HEK293 (cell line): ENCODE results near the gene POLD4.

Experiments used
- CTCF ChIA-PET: fragments of 350-600 bp; formaldehyde crosslinking; extraction: SDS; loops from one replicate; lab custom pipeline; 2021; ENCODE audit warnings: antibody characterized with exemption; lab: Yijun Ruan, JAX
- POLR2A ChIA-PET: fragments of 300-600 bp; formaldehyde crosslinking; extraction: SDS; loops from one replicate; lab custom pipeline; 2020; ENCODE audit warnings: antibody characterized with exemption, inconsistent platforms; lab: Yijun Ruan, JAX
- H3K27ac ChIP-seq: fragments of 200-500 bp; sonication (Bioruptor generic); 2 replicates; pipeline ENCODE4 v1.5.1; 2014; ENCODE audit warnings: low read depth, low read length, control low read depth, inconsistent platforms; ENCODE audit errors: extremely low read depth
- H3K36me3 ChIP-seq, 2 experiments: fragments of 200-500 bp in 1 of 2; sonication (Bioruptor generic) in 1 of 2; 1 replicate in 1 of 2; 2 replicates in 1 of 2; pipeline ENCODE4 v1.5.1; 2014 to 2017; ENCODE audit warnings: inconsistent platforms in 2 of 2, low read length in 2 of 2; ENCODE audit not compliant: control insufficient read depth in 2 of 2, insufficient read depth in 1 of 2
- H3K4me1 ChIP-seq: fragments of 200-500 bp; sonication (Bioruptor generic); 2 replicates; pipeline ENCODE4 v1.5.1; 2014; ENCODE audit warnings: mild to moderate bottlenecking, low read length, inconsistent platforms; ENCODE audit not compliant: control insufficient read depth, insufficient read depth
- H3K4me3 ChIP-seq: 2 replicates; pipeline ENCODE4 v1.5.1; 2011; ENCODE audit warnings: low read depth, mild to moderate bottlenecking, control low read depth, low read length, moderate library complexity
- H3K9me3 ChIP-seq: fragments of 200-500 bp; sonication (Bioruptor generic); 2 replicates; pipeline ENCODE4 v1.5.1; 2014; ENCODE audit warnings: low read depth, low read length, inconsistent platforms; ENCODE audit not compliant: control insufficient read depth, insufficient read depth
- GLIS2 ChIP-seq: fragments of 450-650 bp; formaldehyde crosslinking; IDR thresholded peaks from 2 replicates; pipeline ENCODE4 v1.5.1; 2016; ENCODE audit warnings: missing biosample characterization, missing genetic modification characterization
- KLF16 ChIP-seq: fragments of 450-650 bp; formaldehyde crosslinking; IDR thresholded peaks from 2 replicates; pipeline ENCODE4 v1.5.1; 2017; ENCODE audit warnings: missing biosample characterization, missing genetic modification characterization
- KLF9 ChIP-seq: fragments of 450-650 bp; formaldehyde crosslinking; IDR thresholded peaks from 2 replicates; pipeline ENCODE4 v1.5.1; 2016; ENCODE audit warnings: missing biosample characterization, missing genetic modification characterization, low read depth
- MYNN ChIP-seq: fragments of 450-650 bp; formaldehyde crosslinking; IDR thresholded peaks from 2 replicates; pipeline ENCODE4 v1.5.1; 2016; ENCODE audit warnings: missing biosample characterization, missing genetic modification characterization, borderline replicate concordance
- OVOL3 ChIP-seq: fragments of 450-650 bp; formaldehyde crosslinking; IDR thresholded peaks from 2 replicates; pipeline ENCODE4 v1.5.1; 2016; ENCODE audit warnings: missing biosample characterization, missing genetic modification characterization
- ZBTB1 ChIP-seq: fragments of 450-650 bp; formaldehyde crosslinking; IDR thresholded peaks from 2 replicates; pipeline ENCODE4 v1.5.1; 2016; ENCODE audit warnings: missing biosample characterization, missing genetic modification characterization
- ZBTB44 ChIP-seq: fragments of 450-650 bp; IDR thresholded peaks from 2 replicates; pipeline ENCODE4 v1.5.1; 2018; ENCODE audit warnings: missing biosample characterization, mild to moderate bottlenecking, missing genetic modification characterization
- ZBTB7A ChIP-seq: fragments of 450-650 bp; formaldehyde crosslinking; IDR thresholded peaks from 2 replicates; pipeline ENCODE4 v1.5.1; 2016; ENCODE audit warnings: low read depth, missing biosample characterization, missing genetic modification characterization
- ZNF132 ChIP-seq: fragments of 450-650 bp; formaldehyde crosslinking; IDR thresholded peaks from 2 replicates; pipeline ENCODE4 v1.5.1; 2017; ENCODE audit warnings: missing biosample characterization, missing genetic modification characterization, borderline replicate concordance
- ZNF146 ChIP-seq: fragments of 450-650 bp; formaldehyde crosslinking; IDR thresholded peaks from 2 replicates; pipeline ENCODE4 v1.5.1; 2016; ENCODE audit warnings: missing biosample characterization, missing genetic modification characterization
- ZNF169 ChIP-seq: fragments of 450-650 bp; formaldehyde crosslinking; IDR thresholded peaks from 2 replicates; pipeline ENCODE4 v1.5.1; 2016; ENCODE audit warnings: missing biosample characterization, missing genetic modification characterization
- ZNF274 ChIP-seq, 2 experiments: fragments of 200-500 bp in 1 of 2; fragments of 450-650 bp in 1 of 2; sonication (Bioruptor generic) in 1 of 2; formaldehyde crosslinking in 1 of 2; IDR thresholded peaks; 2 replicates each; pipeline versions ENCODE4 v1.5.1 to v1.6.1; 2014 to 2016; ENCODE audit warnings: borderline replicate concordance in 1 of 2, inconsistent platforms in 1 of 2, low read length in 1 of 2, missing biosample characterization in 1 of 2, missing genetic modification characterization in 1 of 2
- ZNF513 ChIP-seq: fragments of 450-650 bp; IDR thresholded peaks from 2 replicates; pipeline ENCODE4 v1.5.1; 2018; ENCODE audit warnings: missing biosample characterization, missing genetic modification characterization
- ZNF548 ChIP-seq: fragments of 450-650 bp; formaldehyde crosslinking; IDR thresholded peaks from 2 replicates; pipeline ENCODE4 v1.5.1; 2016; ENCODE audit warnings: missing biosample characterization, missing genetic modification characterization
- ZNF600 ChIP-seq: fragments of 450-650 bp; formaldehyde crosslinking; IDR thresholded peaks from 2 replicates; pipeline ENCODE4 v1.5.1; 2016; ENCODE audit warnings: missing biosample characterization, missing genetic modification characterization
- ZNF670 ChIP-seq: fragments of 450-650 bp; formaldehyde crosslinking; IDR thresholded peaks from 2 replicates; pipeline ENCODE4 v1.5.1; 2016; ENCODE audit warnings: missing biosample characterization, missing genetic modification characterization, low read depth
- ZNF776 ChIP-seq: fragments of 450-650 bp; formaldehyde crosslinking; IDR thresholded peaks from 2 replicates; pipeline ENCODE4 v1.5.0; 2017; ENCODE audit warnings: missing biosample characterization, missing genetic modification characterization, borderline replicate concordance
- ZNF785 ChIP-seq: fragments of 450-650 bp; formaldehyde crosslinking; IDR thresholded peaks from 2 replicates; pipeline ENCODE4 v1.5.1; 2016; ENCODE audit warnings: missing biosample characterization, missing genetic modification characterization
- TF ChIP-seq, protein P1 (sequence below): fragments of 450-650 bp; formaldehyde crosslinking; IDR thresholded peaks from 2 replicates; pipeline ENCODE4 v1.5.1; 2016; ENCODE audit warnings: missing biosample characterization, missing genetic modification characterization
- TF ChIP-seq, protein P2 (sequence below): fragments of 450-650 bp; formaldehyde crosslinking; IDR thresholded peaks from 2 replicates; pipeline ENCODE4 v1.5.1; 2016; ENCODE audit warnings: missing biosample characterization, missing genetic modification characterization

POLD4 gene

GRCh38 chr11:67376873-67377808 lies 23.8 kb upstream of the POLD4 start (continued):
- TF ChIP-seq KLF16 (tag by site-specific recombination) = no peak
- no peak for TF ChIP-seq ZBTB7A
- no peak for TF ChIP-seq KLF9 (tag by site-specific recombination)
- TF ChIP-seq ZNF600 (tag by site-specific recombination) = no peak
- TF ChIP-seq ZNF513 (tag by site-specific recombination) = no peak
- peak; percentile 33; the same call in 1 of the 2 replicates for TF ChIP-seq GLIS2
- TF ChIP-seq ZNF169 (tag by site-specific recombination) = no peak
- TF ChIP-seq ZNF785 (tag by site-specific recombination) = no peak

- H3K36me3 ChIP-seq = no peaks in the 10 kb centered on the region
- ChIA-PET POLR2A (interaction anchor here (4.2 kb wide), 1 partner anchor 22 kb away, joined by 30 read pairs; the partner anchor contains the start of gene POLD4), CTCF (interaction anchor here (3.0 to 30.4 kb wide), 3 partner anchors 5 to 30 kb away, joined by 10 to 898 read pairs (median 898); partner anchors contain the start of genes CLCF1, POLD4 and RAD9A)
- no peak overlapping the region for H3K4me3 ChIP-seq
- peaks cover 3% of the 10 kb centered on the region; the same call in 1 of the 2 replicates for H3K4me1 ChIP-seq
- no peaks in the 10 kb centered on the region for H3K9me3 ChIP-seq
- H3K27ac ChIP-seq = no peak overlapping the region
- TF ChIP-seq ZNF132 (tag by site-specific recombination) = no peak
- no peak for TF ChIP-seq ZNF670 (tag by site-specific recombination)
- no peak for TF ChIP-seq ZNF274 (IDR thresholded peaks at IDR 0.05; ENCODE audit: low read length)
- no peak for TF ChIP-seq ZNF274 (tag by site-specific recombination; IDR thresholded peaks at IDR 0.05; ENCODE audit: borderline replicate concordance)
- TF ChIP-seq ZBTB1 = no peak
- TF ChIP-seq, protein P1, sequence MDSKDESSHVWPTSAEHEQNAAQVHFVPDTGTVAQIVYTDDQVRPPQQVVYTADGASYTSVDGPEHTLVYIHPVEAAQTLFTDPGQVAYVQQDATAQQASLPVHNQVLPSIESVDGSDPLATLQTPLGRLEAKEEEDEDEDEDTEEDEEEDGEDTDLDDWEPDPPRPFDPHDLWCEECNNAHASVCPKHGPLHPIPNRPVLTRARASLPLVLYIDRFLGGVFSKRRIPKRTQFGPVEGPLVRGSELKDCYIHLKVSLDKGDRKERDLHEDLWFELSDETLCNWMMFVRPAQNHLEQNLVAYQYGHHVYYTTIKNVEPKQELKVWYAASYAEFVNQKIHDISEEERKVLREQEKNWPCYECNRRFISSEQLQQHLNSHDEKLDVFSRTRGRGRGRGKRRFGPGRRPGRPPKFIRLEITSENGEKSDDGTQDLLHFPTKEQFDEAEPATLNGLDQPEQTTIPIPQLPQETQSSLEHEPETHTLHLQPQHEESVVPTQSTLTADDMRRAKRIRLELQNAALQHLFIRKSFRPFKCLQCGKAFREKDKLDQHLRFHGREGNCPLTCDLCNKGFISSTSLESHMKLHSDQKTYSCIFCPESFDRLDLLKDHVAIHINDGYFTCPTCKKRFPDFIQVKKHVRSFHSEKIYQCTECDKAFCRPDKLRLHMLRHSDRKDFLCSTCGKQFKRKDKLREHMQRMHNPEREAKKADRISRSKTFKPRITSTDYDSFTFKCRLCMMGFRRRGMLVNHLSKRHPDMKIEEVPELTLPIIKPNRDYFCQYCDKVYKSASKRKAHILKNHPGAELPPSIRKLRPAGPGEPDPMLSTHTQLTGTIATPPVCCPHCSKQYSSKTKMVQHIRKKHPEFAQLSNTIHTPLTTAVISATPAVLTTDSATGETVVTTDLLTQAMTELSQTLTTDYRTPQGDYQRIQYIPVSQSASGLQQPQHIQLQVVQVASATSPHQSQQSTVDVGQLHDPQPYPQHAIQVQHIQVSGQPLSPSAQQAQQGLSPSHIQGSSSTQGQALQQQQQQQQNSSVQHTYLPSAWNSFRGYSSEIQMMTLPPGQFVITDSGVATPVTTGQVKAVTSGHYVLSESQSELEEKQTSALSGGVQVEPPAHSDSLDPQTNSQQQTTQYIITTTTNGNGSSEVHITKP (tag by site-specific recombination) = no peak
- TF ChIP-seq ZNF776 (tag by site-specific recombination) = no peak
- no peak for TF ChIP-seq MYNN
- no peak for TF ChIP-seq OVOL3 (tag by site-specific recombination)
- no peak for TF ChIP-seq ZNF548
- no peak for TF ChIP-seq ZBTB44
- TF ChIP-seq, protein P2, sequence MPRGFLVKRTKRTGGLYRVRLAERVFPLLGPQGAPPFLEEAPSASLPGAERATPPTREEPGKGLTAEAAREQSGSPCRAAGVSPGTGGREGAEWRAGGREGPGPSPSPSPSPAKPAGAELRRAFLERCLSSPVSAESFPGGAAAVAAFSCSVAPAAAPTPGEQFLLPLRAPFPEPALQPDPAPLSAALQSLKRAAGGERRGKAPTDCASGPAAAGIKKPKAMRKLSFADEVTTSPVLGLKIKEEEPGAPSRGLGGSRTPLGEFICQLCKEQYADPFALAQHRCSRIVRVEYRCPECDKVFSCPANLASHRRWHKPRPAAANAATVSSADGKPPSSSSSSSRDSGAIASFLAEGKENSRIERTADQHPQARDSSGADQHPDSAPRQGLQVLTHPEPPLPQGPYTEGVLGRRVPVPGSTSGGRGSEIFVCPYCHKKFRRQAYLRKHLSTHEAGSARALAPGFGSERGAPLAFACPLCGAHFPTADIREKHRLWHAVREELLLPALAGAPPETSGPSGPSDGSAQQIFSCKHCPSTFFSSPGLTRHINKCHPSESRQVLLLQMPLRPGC (tag by site-specific recombination) = no peak
- TF ChIP-seq ZNF146 (tag by site-specific recombination) = no peak
- TF ChIP-seq, all 188 proteins: peak for 0
These were observed 22.9 kb upstream of the POLD4 start for GRCh38 chr11:67376063-67376820.
